B cell (primary cell): ENCODE results near the gene ATR. TPM values are rescaled to one million over a fixed set of nuclear protein-coding genes. Genes with fewer than 3 reads are reported as not detected.

ENCODE experiments used
- ATAC-seq: fragments of 200-7000 bp; cut with Tn5 transposase; one replicate; pipeline ENCODE4 v1.10.0; 2021; ENCODE audit warnings: low read depth, mild to moderate bottlenecking, moderate number of reproducible peaks, moderate library complexity
- CTCF ChIA-PET: fragments of 350-600 bp; sonication (Branson Sonifier 250); formaldehyde crosslinking; loops from one replicate; lab custom pipeline; 2021; ENCODE audit warnings: antibody characterized with exemption, inconsistent platforms; lab: Charles Lee
- POLR2A ChIA-PET: fragments of 350-600 bp; sonication (Branson Sonifier 250); formaldehyde crosslinking; loops from one replicate; lab custom pipeline; 2021; ENCODE audit warnings: antibody characterized with exemption; lab: Charles Lee
- DNase-seq: peaks from one replicate; pipeline ENCODE4 v3.0.0; 2013
- H2AFZ ChIP-seq: 2 replicates; pipeline ENCODE4 v1.6.1; 2012; ENCODE audit warnings: mild to moderate bottlenecking, low read depth, low read length; ENCODE audit not compliant: insufficient read depth, poor library complexity, severe bottlenecking
- H3K27ac ChIP-seq, 2 donors: 1 replicate in 1 of 2; 2 replicates in 1 of 2; pipeline ENCODE4 v1.5.1; 2012 to 2013; ENCODE audit warnings: low read length in 2 of 2, mild to moderate bottlenecking in 2 of 2, moderate library complexity in 1 of 2
- H3K27me3 ChIP-seq, 4 experiments: fragments of 200-600 bp in 1 of 4; sonication (generic) in 1 of 4; replicated peaks in 1 of 4; 1 replicate in 2 of 4; 2 replicates in 2 of 4; pipeline versions ENCODE4 v1.6.1 to v1.7.0; 2013 to 2016; ENCODE audit warnings: low read length in 3 of 4, mild to moderate bottlenecking in 2 of 4, mixed read lengths in 1 of 4, moderate library complexity in 1 of 4; ENCODE audit not compliant: insufficient read depth in 4 of 4, control insufficient read depth in 3 of 4; ENCODE audit errors: control extremely low read depth in 1 of 4
- H3K36me3 ChIP-seq, 2 experiments: replicated peaks in 1 of 2; 1 replicate in 1 of 2; 2 replicates in 1 of 2; pipeline versions ENCODE4 v1.6.1 to v1.7.1; 2013; ENCODE audit warnings: low read length in 1 of 2; ENCODE audit not compliant: insufficient read depth in 2 of 2, control insufficient read depth in 1 of 2; ENCODE audit errors: control extremely low read depth in 1 of 2, extremely low read depth in 1 of 2
- H3K4me1 ChIP-seq, 2 donors: fragments of 200-600 bp in 1 of 2; sonication (generic) in 1 of 2; 1 replicate in 1 of 2; 2 replicates in 1 of 2; pipeline versions ENCODE4 v1.5.1 to v1.6.1; 2013 to 2017; ENCODE audit warnings: low read length in 2 of 2; ENCODE audit not compliant: control insufficient read depth in 2 of 2, insufficient read depth in 2 of 2
- H3K4me2 ChIP-seq: replicated peaks from 2 replicates; pipeline ENCODE3; 2012; ENCODE audit warnings: mild to moderate bottlenecking, low read depth, low read length; ENCODE audit not compliant: poor library complexity, severe bottlenecking
- H3K4me3 ChIP-seq, 5 experiments: fragments of 200-600 bp in 1 of 5; sonication (generic) in 1 of 5; 1 replicate in 3 of 5; 2 replicates in 2 of 5; pipeline versions ENCODE4 v1.5.1 to v1.7.0; 2011 to 2016; ENCODE audit warnings: low read length in 4 of 5, mild to moderate bottlenecking in 4 of 5, low read depth in 2 of 5, control low read depth in 1 of 5, moderate library complexity in 1 of 5; ENCODE audit not compliant: insufficient read depth in 1 of 5; ENCODE audit errors: control extremely low read depth in 1 of 5, extremely low read depth in 1 of 5
- H3K79me2 ChIP-seq: fragments of 200-600 bp; sonication (generic); one replicate; pipeline ENCODE4 v1.6.0; 2016; ENCODE audit warnings: low read length; ENCODE audit not compliant: control insufficient read depth, insufficient read depth
- H3K9ac ChIP-seq: fragments of 200-600 bp; sonication (generic); 2 replicates; pipeline ENCODE4 v1.6.1; 2017; ENCODE audit warnings: mild to moderate bottlenecking, low read length, moderate library complexity
- H3K9me3 ChIP-seq, 3 donors: one replicate each; pipeline versions ENCODE4 v1.6.1 to v1.7.1; 2013; ENCODE audit warnings: low read length in 2 of 3; ENCODE audit not compliant: control insufficient read depth in 2 of 3, insufficient read depth in 1 of 3; ENCODE audit errors: control extremely low read depth in 1 of 3
- H4K20me1 ChIP-seq: 2 replicates; pipeline ENCODE4 v1.6.0; 2012; ENCODE audit warnings: mild to moderate bottlenecking, low read length; ENCODE audit not compliant: insufficient read depth, control insufficient read depth, poor library complexity, severe bottlenecking
- H3K27ac Mint-ChIP-seq: one replicate; pipeline ENCODE4 v1.8.0; 2021; ENCODE audit warnings: mixed read lengths
- H3K27me3 Mint-ChIP-seq: one replicate; pipeline ENCODE4 v1.8.0; 2021; ENCODE audit warnings: mixed read lengths
- H3K4me1 Mint-ChIP-seq: one replicate; pipeline ENCODE4 v1.8.0; 2021; ENCODE audit warnings: mixed read lengths
- H3K4me3 Mint-ChIP-seq: one replicate; pipeline ENCODE4 v1.8.0; 2021; ENCODE audit warnings: mixed read lengths
- H3K9me3 Mint-ChIP-seq: one replicate; pipeline ENCODE4 v1.8.0; 2022; ENCODE audit warnings: mixed read lengths; ENCODE audit not compliant: insufficient read depth
- CTCF ChIP-seq: fragments of 200-600 bp; IDR thresholded peaks from one replicate; pipeline ENCODE4 v1.8.0; 2022; ENCODE audit warnings: antibody characterized with exemption, mild to moderate bottlenecking
- EZH2 ChIP-seq: IDR thresholded peaks from 2 replicates; pipeline ENCODE4 v1.6.1; 2012; ENCODE audit warnings: borderline replicate concordance, low read depth, mild to moderate bottlenecking, moderate library complexity, low read length; ENCODE audit not compliant: insufficient read depth, poor library complexity, severe bottlenecking
- WGBS: methylation state at CpG from one replicate; pipeline ENCODE4 v1.1.5; 2013; ENCODE audit warnings: missing lambda C conversion rate; ENCODE audit not compliant: insufficient coverage; 5-methylcytosine and 5-hydroxymethylcytosine counted together
- intact Hi-C: fragments of 100-400 bp; cut with micrococcal nuclease; formaldehyde crosslinking; loops from one replicate; pipeline ENCODE4 v1.10.0; 2022
- polyA plus RNA-seq: library from polyadenylated mRNA; depleted of rRNA; stranded (reverse); fragments of >200 nt; gene quantifications from 2 replicates; pipeline ENCODE4 v1.2.3, GENCODE V29; 2012
- total RNA-seq, 2 donors: library from RNA; stranded (reverse); fragments of 120-200 nt in 1 of 2; gene quantifications; 1 replicate in 1 of 2; 2 replicates in 1 of 2; pipeline versions ENCODE4 v1.2.3 to v1.2.4, GENCODE V29; 2013 to 2022

The ATR gene
- total and polyA plus RNA-seq, 2 donors (not counting 1 experiment from before 2014, with no cell fraction given): 17.1 to 46.7 TPM

DNA sequence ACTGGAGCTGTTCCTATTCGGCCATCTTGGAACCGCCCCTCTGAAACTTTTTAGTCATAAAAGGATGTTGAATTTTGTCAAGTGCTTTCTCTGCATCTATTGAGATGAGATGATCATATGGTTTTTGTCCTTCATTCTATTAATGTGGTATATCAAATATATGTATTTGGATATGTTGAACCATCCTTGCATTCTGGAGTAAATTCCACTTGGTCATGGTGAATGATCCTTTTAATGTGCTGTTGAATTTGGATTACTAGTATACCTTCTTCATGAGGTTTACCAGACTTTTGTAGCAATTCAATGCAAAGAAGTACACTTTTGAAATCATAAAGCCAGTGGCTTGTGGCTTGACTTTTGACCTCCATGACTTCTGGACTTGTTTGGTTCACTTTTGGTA, 97.3 kb downstream of the ATR start:
- H3K4me1 Mint-ChIP-seq: no peaks in the 10 kb centered on the region
- no peak overlapping the region for H3K27ac Mint-ChIP-seq
- H3K9me3 Mint-ChIP-seq: no peaks in the 10 kb centered on the region
- CTCF ChIA-PET: no interaction called here
- Histone ChIP-seq H3K4me3 (no peak overlapping the region), H3K36me3 (peaks cover 3 to 36% of the 10 kb centered on the region in 2 experiments), H3K4me2 (no peak overlapping the region), H3K27ac (no peak overlapping the region), H3K9ac (no peak overlapping the region), H4K20me1 (no peaks in the 10 kb centered on the region), H3K4me1 (no peaks in the 10 kb centered on the region), H3K79me2 (no peaks in the 10 kb centered on the region), H3K27me3 (no peaks in the 10 kb centered on the region), H2AFZ (no peak overlapping the region), H3K9me3 (peaks cover 0 to 17% (median 9%) of the 10 kb centered on the region in 3 donors)
- WGBS: no CpG with 5 or more reads among the region's 2 CpGs
- POLR2A ChIA-PET: no interaction called here
- H3K4me3 Mint-ChIP-seq: no peak overlapping the region
- TF ChIP-seq CTCF (no peak), EZH2 (no peak)
- intact Hi-C loops: no loop called here
- no peaks in the 10 kb centered on the region for H3K27me3 Mint-ChIP-seq
- no peak for ATAC-seq
- no peak for DNase-seq

DNA sequence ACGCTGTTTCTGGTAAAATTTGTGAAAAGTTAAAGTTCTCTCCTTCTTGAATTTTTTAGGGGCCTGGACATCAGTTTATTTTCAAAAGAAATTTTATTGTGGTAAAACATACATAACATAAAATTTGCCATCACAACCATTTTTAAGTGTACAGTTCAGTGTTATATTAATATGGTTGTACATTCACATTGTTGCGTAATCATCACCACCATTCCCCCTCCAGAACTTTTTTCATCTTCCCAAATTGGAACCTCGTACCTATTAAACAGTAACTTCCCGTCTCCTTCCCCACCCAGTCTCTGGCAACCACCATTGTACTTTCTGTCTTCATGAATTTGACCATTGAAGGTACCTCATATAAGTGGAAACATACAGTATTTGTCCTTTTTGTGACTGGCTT, 107.7 kb downstream of the ATR start:
- Histone ChIP-seq H4K20me1 (no peaks in the 10 kb centered on the region), H3K79me2 (no peaks in the 10 kb centered on the region), H3K4me1 (no peaks in the 10 kb centered on the region), H3K9ac (no peak overlapping the region), H3K36me3 (peaks cover 0 to 2% of the 10 kb centered on the region in 2 experiments), H3K4me3 (no peak overlapping the region), H3K9me3 (peaks cover 0 to 7% (median 0%) of the 10 kb centered on the region in 3 donors), H2AFZ (no peak overlapping the region), H3K27me3 (no peaks in the 10 kb centered on the region), H3K27ac (no peak overlapping the region), H3K4me2 (no peak overlapping the region)
- H3K4me1 Mint-ChIP-seq: no peaks in the 10 kb centered on the region
- no peak for TF ChIP-seq EZH2
- TF ChIP-seq CTCF: no peak
- no peaks in the 10 kb centered on the region for H3K9me3 Mint-ChIP-seq
- 100% methylated on average over 1 of the region's 4 CpGs for WGBS
- intact Hi-C loops: no loop called here
- ChIA-PET CTCF (no interaction called here), POLR2A (no interaction called here)
- no peak for DNase-seq
- no peak for ATAC-seq
- no peak overlapping the region for H3K27ac Mint-ChIP-seq
- no peak overlapping the region for H3K4me3 Mint-ChIP-seq
- H3K27me3 Mint-ChIP-seq: no peaks in the 10 kb centered on the region
